Measurements from ENCODE around the gene SWSAP1. TPM values are rescaled to one million over a fixed set of nuclear protein-coding genes. Genes with fewer than 3 reads are reported as not detected.
"Not testable (repeated sequence)": the region's sequence is repeated elsewhere in the genome, so short reads cannot be mapped to it uniquely, and the experiment has no call there.

SWSAP1 gene
- total and polyA plus RNA-seq, 2 experiments from 2014 or later = 2.1 to 6.1 TPM

GRCh38 chr19:11378319-11379189 lies 4.1 kb downstream of the SWSAP1 start:
- no peak overlapping the region for H3K27ac ChIP-seq (ENCODE audit: low read depth)
- H3K27me3 ChIP-seq (ENCODE audit: insufficient read depth) = no peaks in the 10 kb centered on the region
- no peak overlapping the region for H2AFZ ChIP-seq
- peaks cover 11% of the 10 kb centered on the region; the same call in 2 of the 3 replicates for H3K36me3 Mint-ChIP-seq (ENCODE audit: low read depth)
- H4K20me1 ChIP-seq (replicated peaks; ENCODE audit: insufficient read depth) = no peaks in the 10 kb centered on the region
- no peaks in the 10 kb centered on the region for H3K9me2 ChIP-seq (ENCODE audit: insufficient read depth)
- no peak overlapping the region for H3K4me3 Mint-ChIP-seq
- H3K27me3 Mint-ChIP-seq (ENCODE audit: insufficient read depth, low read depth, poor library complexity) = peaks cover 16% of the 10 kb centered on the region
- peaks cover 10% of the 10 kb centered on the region; the same call in 1 of the 2 replicates for H3K79me2 ChIP-seq (replicated peaks; ENCODE audit: insufficient read depth)
- H3K36me3 ChIP-seq (ENCODE audit: insufficient read depth) = no peaks in the 10 kb centered on the region
- DNase-seq (ENCODE audit: low spot score) = peak; percentile 86
- H3K4me2 ChIP-seq = no peak overlapping the region
- no peak overlapping the region for H3K4me3 ChIP-seq
- TF ChIP-seq, protein P1, sequence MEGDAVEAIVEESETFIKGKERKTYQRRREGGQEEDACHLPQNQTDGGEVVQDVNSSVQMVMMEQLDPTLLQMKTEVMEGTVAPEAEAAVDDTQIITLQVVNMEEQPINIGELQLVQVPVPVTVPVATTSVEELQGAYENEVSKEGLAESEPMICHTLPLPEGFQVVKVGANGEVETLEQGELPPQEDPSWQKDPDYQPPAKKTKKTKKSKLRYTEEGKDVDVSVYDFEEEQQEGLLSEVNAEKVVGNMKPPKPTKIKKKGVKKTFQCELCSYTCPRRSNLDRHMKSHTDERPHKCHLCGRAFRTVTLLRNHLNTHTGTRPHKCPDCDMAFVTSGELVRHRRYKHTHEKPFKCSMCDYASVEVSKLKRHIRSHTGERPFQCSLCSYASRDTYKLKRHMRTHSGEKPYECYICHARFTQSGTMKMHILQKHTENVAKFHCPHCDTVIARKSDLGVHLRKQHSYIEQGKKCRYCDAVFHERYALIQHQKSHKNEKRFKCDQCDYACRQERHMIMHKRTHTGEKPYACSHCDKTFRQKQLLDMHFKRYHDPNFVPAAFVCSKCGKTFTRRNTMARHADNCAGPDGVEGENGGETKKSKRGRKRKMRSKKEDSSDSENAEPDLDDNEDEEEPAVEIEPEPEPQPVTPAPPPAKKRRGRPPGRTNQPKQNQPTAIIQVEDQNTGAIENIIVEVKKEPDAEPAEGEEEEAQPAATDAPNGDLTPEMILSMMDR (conservative IDR thresholded peaks at IDR 0.05; ENCODE audit: low read depth in 2 of 2) = peak; percentile 60 to 78
- TF ChIP-seq ZNF331 (CRISPR knock-in tag; IDR thresholded peaks at IDR 0.05; ENCODE audit: low read depth) (no peak), EZH2 (IDR thresholded peaks at IDR 0.05; ENCODE audit: low read depth, unreplicated experiment) (no peak), NANOG (IDR thresholded peaks at IDR 0.05; ENCODE audit: borderline replicate concordance) (no peak)
- peaks cover 3% of the 10 kb centered on the region; the same call in 1 of the 3 replicates for H3K9me3 Mint-ChIP-seq
- H3K4me1 ChIP-seq (ENCODE audit: insufficient read depth) = peaks cover 14% of the 10 kb centered on the region
- H3K27ac Mint-ChIP-seq = no peak overlapping the region
- H3K4me1 Mint-ChIP-seq = peaks cover 24% of the 10 kb centered on the region
- no peak for ATAC-seq
- H3F3A ChIP-seq (replicated peaks; ENCODE audit: low read depth) = peaks cover 22% of the 10 kb centered on the region

GRCh38 chr19:11379269-11379845 lies 4.9 kb downstream of the SWSAP1 start:
- ATAC-seq; H3K36me3 ChIP-seq (ENCODE audit: insufficient read depth); H3K27ac Mint-ChIP-seq; H3K9me2 ChIP-seq (ENCODE audit: insufficient read depth); H3K9me3 Mint-ChIP-seq; H3K4me2 ChIP-seq; H2AFZ ChIP-seq; H3K27me3 ChIP-seq (ENCODE audit: insufficient read depth); H4K20me1 ChIP-seq (replicated peaks; ENCODE audit: insufficient read depth); H3K4me3 Mint-ChIP-seq; H3K27ac ChIP-seq (ENCODE audit: low read depth); H3K4me3 ChIP-seq: not testable (repeated sequence)
- Histone ChIP-seq H3F3A (replicated peaks; ENCODE audit: low read depth) (peaks cover 22% of the 10 kb centered on the region), H3K4me1 (ENCODE audit: insufficient read depth) (peaks cover 10% of the 10 kb centered on the region), H3K79me2 (replicated peaks; ENCODE audit: insufficient read depth) (peaks cover 10% of the 10 kb centered on the region; the same call in 1 of the 2 replicates)
- peaks cover 11% of the 10 kb centered on the region; the same call in 2 of the 3 replicates for H3K36me3 Mint-ChIP-seq (ENCODE audit: low read depth)
- H3K4me1 Mint-ChIP-seq = peaks cover 25% of the 10 kb centered on the region
- DNase-seq (ENCODE audit: low spot score) = peak; percentile 17
- peaks cover 16% of the 10 kb centered on the region for H3K27me3 Mint-ChIP-seq (ENCODE audit: insufficient read depth, low read depth, poor library complexity)

DNA sequence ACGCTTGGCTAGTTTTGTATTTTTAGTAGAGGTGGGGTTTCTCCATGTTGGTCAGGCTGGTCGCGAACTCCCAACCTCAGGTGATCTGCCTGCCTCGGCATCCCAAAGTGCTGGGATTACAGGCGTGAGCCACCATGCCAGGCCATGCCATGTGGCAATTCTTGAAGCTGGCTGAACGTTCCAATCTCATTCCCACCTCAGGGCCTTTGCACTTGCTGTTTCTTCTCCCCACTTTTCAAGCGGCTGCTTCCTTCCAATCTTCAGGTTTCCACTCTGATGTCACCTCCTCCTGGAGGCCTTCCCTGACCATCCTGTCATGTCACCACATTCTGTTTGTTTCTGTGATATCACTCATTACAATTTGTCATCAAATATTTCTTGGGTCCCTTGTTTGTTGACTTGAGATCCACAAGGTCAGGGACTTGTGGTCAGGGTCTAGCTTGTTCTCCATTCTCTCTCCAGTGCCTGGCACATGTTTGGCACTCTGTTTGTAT lies 5.4 kb downstream of the SWSAP1 start:
- Histone ChIP-seq H3K36me3 (ENCODE audit: insufficient read depth) (no peaks in the 10 kb centered on the region), H3K9me2 (ENCODE audit: insufficient read depth) (no peaks in the 10 kb centered on the region), H2AFZ (no peak overlapping the region), H3K4me3 (peak overlapping the region; percentile 58), H3K4me2 (peak overlapping the region; percentile 89), H3K27ac (ENCODE audit: low read depth) (peak overlapping the region; percentile 96), H3K27me3 (ENCODE audit: insufficient read depth) (no peaks in the 10 kb centered on the region), H4K20me1 (replicated peaks; ENCODE audit: insufficient read depth) (no peaks in the 10 kb centered on the region), H3F3A (replicated peaks; ENCODE audit: low read depth) (peaks cover 22% of the 10 kb centered on the region), H3K79me2 (replicated peaks; ENCODE audit: insufficient read depth) (peaks cover 10% of the 10 kb centered on the region; the same call in 1 of the 2 replicates), H3K4me1 (ENCODE audit: insufficient read depth) (peaks cover 10% of the 10 kb centered on the region)
- H3K4me1 Mint-ChIP-seq = peaks cover 30% of the 10 kb centered on the region
- no peak for DNase-seq (ENCODE audit: low spot score)
- peaks cover 16% of the 10 kb centered on the region for H3K27me3 Mint-ChIP-seq (ENCODE audit: insufficient read depth, low read depth, poor library complexity)
- peaks cover 3% of the 10 kb centered on the region; the same call in 1 of the 3 replicates for H3K9me3 Mint-ChIP-seq
- H3K27ac Mint-ChIP-seq = no peak overlapping the region
- ATAC-seq = no peak
- H3K4me3 Mint-ChIP-seq = peak overlapping the region; percentile 94
- H3K36me3 Mint-ChIP-seq (ENCODE audit: low read depth) = peaks cover 11% of the 10 kb centered on the region; the same call in 2 of the 3 replicates
- TF ChIP-seq NANOG (IDR thresholded peaks at IDR 0.05; ENCODE audit: borderline replicate concordance) (no peak), ZNF331 (CRISPR knock-in tag; IDR thresholded peaks at IDR 0.05; ENCODE audit: low read depth) (no peak), STAT1 (IDR thresholded peaks at IDR 0.05; ENCODE audit: unreplicated experiment) (no peak), ZNF114 (CRISPR knock-in tag; IDR thresholded peaks at IDR 0.05) (no peak)
- TF ChIP-seq, protein P2, sequence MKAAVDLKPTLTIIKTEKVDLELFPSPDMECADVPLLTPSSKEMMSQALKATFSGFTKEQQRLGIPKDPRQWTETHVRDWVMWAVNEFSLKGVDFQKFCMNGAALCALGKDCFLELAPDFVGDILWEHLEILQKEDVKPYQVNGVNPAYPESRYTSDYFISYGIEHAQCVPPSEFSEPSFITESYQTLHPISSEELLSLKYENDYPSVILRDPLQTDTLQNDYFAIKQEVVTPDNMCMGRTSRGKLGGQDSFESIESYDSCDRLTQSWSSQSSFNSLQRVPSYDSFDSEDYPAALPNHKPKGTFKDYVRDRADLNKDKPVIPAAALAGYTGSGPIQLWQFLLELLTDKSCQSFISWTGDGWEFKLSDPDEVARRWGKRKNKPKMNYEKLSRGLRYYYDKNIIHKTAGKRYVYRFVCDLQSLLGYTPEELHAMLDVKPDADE (IDR thresholded peaks at IDR 0.05) = no peak
- TF ChIP-seq, protein P1 (conservative IDR thresholded peaks at IDR 0.05; ENCODE audit: low read depth in 2 of 2) = no peak

All from GM23338 (cell line).